H9 (cell line): ENCODE data around the gene NCKAP5. TPM values are rescaled to one million over a fixed set of nuclear protein-coding genes. Genes with fewer than 3 reads are reported as not detected.

Experiments
- DNase-seq: peaks from one replicate; pipeline ENCODE4 v3.0.0-alpha.2; 2017
- H2AFZ ChIP-seq: one replicate; pipeline ENCODE4 v1.6.1; 2013; ENCODE audit warnings: mild to moderate bottlenecking, low read length, control low read depth, moderate library complexity
- H2AK5ac ChIP-seq: 2 replicates; pipeline ENCODE4 v1.6.1; 2013; ENCODE audit warnings: low read length, control low read depth, mixed read lengths; ENCODE audit not compliant: insufficient read length
- H2BK120ac ChIP-seq: one replicate; pipeline ENCODE4 v1.6.1; 2013; ENCODE audit warnings: low read depth, mild to moderate bottlenecking, low read length, control low read depth, inconsistent platforms; ENCODE audit not compliant: poor library complexity, severe bottlenecking
- H2BK12ac ChIP-seq: 2 replicates; pipeline ENCODE4 v1.6.1; 2013; ENCODE audit warnings: low read length, control low read depth, mixed read lengths, low read depth; ENCODE audit not compliant: insufficient read length
- H2BK15ac ChIP-seq: 2 replicates; pipeline ENCODE4 v1.6.1; 2013; ENCODE audit warnings: low read depth, low read length, control low read depth
- H2BK20ac ChIP-seq: one replicate; pipeline ENCODE4 v1.6.1; 2013; ENCODE audit warnings: low read depth, mild to moderate bottlenecking, low read length, control low read depth, inconsistent platforms; ENCODE audit not compliant: poor library complexity, severe bottlenecking
- H2BK5ac ChIP-seq: 2 replicates; pipeline ENCODE4 v1.6.1; 2013; ENCODE audit warnings: low read length, control low read depth, mixed read lengths; ENCODE audit not compliant: insufficient read length
- H3K14ac ChIP-seq: 2 replicates; pipeline ENCODE4 v1.6.1; 2013; ENCODE audit warnings: low read length, control low read depth; ENCODE audit not compliant: insufficient read depth
- H3K18ac ChIP-seq: 2 replicates; pipeline ENCODE4 v1.6.1; 2013; ENCODE audit warnings: low read depth, mild to moderate bottlenecking, mixed read lengths, low read length, control low read depth; ENCODE audit not compliant: insufficient read length
- H3K23ac ChIP-seq: 2 replicates; pipeline ENCODE4 v1.6.1; 2013; ENCODE audit warnings: low read length, control low read depth, mixed read lengths, low read depth; ENCODE audit not compliant: insufficient read length
- H3K23me2 ChIP-seq: 2 replicates; pipeline ENCODE4 v1.6.1; 2013; ENCODE audit warnings: low read depth, mild to moderate bottlenecking, mixed read lengths, low read length, control low read depth; ENCODE audit not compliant: insufficient read length, poor library complexity, severe bottlenecking
- H3K27ac ChIP-seq: 2 replicates; pipeline ENCODE4 v1.5.1; 2013; ENCODE audit warnings: low read length, control low read depth, mixed read lengths, low read depth; ENCODE audit not compliant: insufficient read length
- H3K27me3 ChIP-seq: 2 replicates; pipeline ENCODE4 v1.6.1; 2013; ENCODE audit warnings: low read length, control low read depth, inconsistent platforms; ENCODE audit not compliant: insufficient read depth
- H3K4ac ChIP-seq: 2 replicates; pipeline ENCODE4 v1.6.1; 2013; ENCODE audit warnings: low read depth, mild to moderate bottlenecking, control low read depth, inconsistent platforms, low read length, moderate library complexity
- H3K4me1 ChIP-seq: 2 replicates; pipeline ENCODE4 v1.6.1; 2013; ENCODE audit warnings: low read length, control low read depth, inconsistent platforms; ENCODE audit not compliant: insufficient read depth
- H3K4me2 ChIP-seq: 2 replicates; pipeline ENCODE4 v1.6.1; 2013; ENCODE audit warnings: low read length, control low read depth, mixed read lengths; ENCODE audit not compliant: insufficient read length, insufficient read depth
- H3K56ac ChIP-seq: 2 replicates; pipeline ENCODE4 v1.6.1; 2013; ENCODE audit warnings: low read depth, mild to moderate bottlenecking, mixed read lengths, low read length, control low read depth; ENCODE audit not compliant: insufficient read length
- H3K79me1 ChIP-seq: 2 replicates; pipeline ENCODE4 v1.6.1; 2013; ENCODE audit warnings: low read depth, mild to moderate bottlenecking, moderate library complexity, low read length, control low read depth, inconsistent platforms; ENCODE audit not compliant: insufficient read depth, poor library complexity, severe bottlenecking
- H3K79me2 ChIP-seq: 2 replicates; pipeline ENCODE4 v1.6.1; 2013; ENCODE audit warnings: low read length, control low read depth, inconsistent platforms; ENCODE audit not compliant: insufficient read depth
- H3K9ac ChIP-seq: 2 replicates; pipeline ENCODE4 v1.6.1; 2013; ENCODE audit warnings: low read length, control low read depth, mixed read lengths; ENCODE audit not compliant: insufficient read length; ENCODE audit errors: extremely low read depth
- H3K9me3 ChIP-seq: one replicate; pipeline ENCODE4 v1.6.1; 2013; ENCODE audit warnings: low read depth, low read length, inconsistent platforms; ENCODE audit not compliant: control insufficient read depth
- H3T11ph ChIP-seq: one replicate; pipeline ENCODE4 v1.6.1; 2013; ENCODE audit warnings: mild to moderate bottlenecking, low read length, control low read depth, inconsistent platforms
- H4K20me1 ChIP-seq: one replicate; pipeline ENCODE4 v1.6.1; 2013; ENCODE audit not compliant: control insufficient read depth, insufficient read length, insufficient read depth
- H4K5ac ChIP-seq: 2 replicates; pipeline ENCODE4 v1.6.1; 2013; ENCODE audit warnings: low read depth, mild to moderate bottlenecking, mixed read lengths, low read length, control low read depth; ENCODE audit not compliant: insufficient read length
- H4K8ac ChIP-seq: replicated peaks from 2 replicates; pipeline ENCODE4 v1.6.1; 2013; ENCODE audit warnings: low read length, control low read depth, mixed read lengths, low read depth; ENCODE audit not compliant: insufficient read length
- H4K91ac ChIP-seq: 2 replicates; pipeline ENCODE4 v1.6.1; 2013; ENCODE audit warnings: low read depth, mild to moderate bottlenecking, moderate library complexity, mixed read lengths, low read length, control low read depth; ENCODE audit not compliant: insufficient read length
- H3K27ac Mint-ChIP-seq, 3 experiments: 2 replicates in 2 of 3; 3 replicates in 1 of 3; pipeline ENCODE4 v1.8.0; 2020 to 2021; ENCODE audit warnings: mixed read lengths in 3 of 3, mild to moderate bottlenecking in 1 of 3, moderate library complexity in 1 of 3
- H3K27me3 Mint-ChIP-seq: 2 replicates; pipeline ENCODE4 v1.8.0; 2021; ENCODE audit warnings: low read depth, mild to moderate bottlenecking, moderate library complexity, mixed read lengths
- H3K36me3 Mint-ChIP-seq, 3 experiments: 2 replicates in 2 of 3; 3 replicates in 1 of 3; pipeline ENCODE4 v1.8.0; 2020 to 2021; ENCODE audit warnings: low read depth in 3 of 3, mixed read lengths in 3 of 3; ENCODE audit not compliant: insufficient read depth in 1 of 3
- H3K4me1 Mint-ChIP-seq, 2 experiments: 2 replicates each; pipeline ENCODE4 v1.8.0; 2020; ENCODE audit warnings: mixed read lengths in 2 of 2
- H3K4me3 Mint-ChIP-seq, 2 experiments: 2 replicates in 1 of 2; 3 replicates in 1 of 2; pipeline ENCODE4 v1.8.0; 2020 to 2021; ENCODE audit warnings: mild to moderate bottlenecking in 2 of 2, mixed read lengths in 2 of 2, moderate library complexity in 1 of 2
- H3K9me3 Mint-ChIP-seq, 2 experiments: 2 replicates in 1 of 2; 3 replicates in 1 of 2; pipeline ENCODE4 v1.8.0; 2020; ENCODE audit warnings: mild to moderate bottlenecking in 2 of 2, mixed read lengths in 2 of 2, moderate library complexity in 1 of 2
- CTCF ChIP-seq: fragments of 200-600 bp; sonication (generic); conservative IDR thresholded peaks from 3 replicates; pipeline ENCODE4 v1.8.0; 2021; ENCODE audit warnings: antibody characterized with exemption, mild to moderate bottlenecking
- WGBS: extraction: QIAGEN DNeasy Blood & Tissue Kit; methylation state at CpG from one replicate; pipeline ENCODE4 v1.1.7; 2013; ENCODE audit warnings: missing lambda C conversion rate, low lambda C conversion rate, mixed read lengths; ENCODE audit not compliant: insufficient read length; ENCODE audit errors: extremely low coverage; 5-methylcytosine and 5-hydroxymethylcytosine counted together
- total RNA-seq: library from RNA; stranded (reverse); gene quantifications from 2 replicates; pipeline ENCODE4 v1.2.1, GENCODE V29; 2021

NCKAP5 gene
- total RNA-seq, 1 experiment from 2014 or later = 0.26 TPM

GRCh38 chr2:133025004-133025403, 543.3 kb downstream of the NCKAP5 start:
- Histone ChIP-seq H3K4ac (no peak overlapping the region), H3T11ph (no peak overlapping the region), H3K27me3 (no peaks in the 10 kb centered on the region), H2BK15ac (no peak overlapping the region), H2BK120ac (no peak overlapping the region), H3K4me1 (no peaks in the 10 kb centered on the region; the same call in 1 of the 2 replicates), H3K9ac (no peak overlapping the region), H3K23me2 (no peaks in the 10 kb centered on the region), H2BK20ac (no peak overlapping the region), H2BK5ac (no peak overlapping the region), H3K79me1 (no peaks in the 10 kb centered on the region), H3K18ac (no peak overlapping the region), H3K4me2 (no peak overlapping the region), H2BK12ac (no peak overlapping the region), H4K91ac (no peak overlapping the region), H2AFZ (no peak overlapping the region), H3K27ac (no peak overlapping the region), H4K20me1 (no peaks in the 10 kb centered on the region), H4K8ac (no peak overlapping the region), H4K5ac (no peak overlapping the region), H3K14ac (no peak overlapping the region), H3K79me2 (no peaks in the 10 kb centered on the region), H3K23ac (no peak overlapping the region), H2AK5ac (no peak overlapping the region), H3K56ac (no peak overlapping the region), H3K9me3 (no peaks in the 10 kb centered on the region)
- no peaks in the 10 kb centered on the region for H3K27me3 Mint-ChIP-seq
- WGBS = no CpG with 5 or more reads among the region's 3 CpGs
- no peak overlapping the region for H3K4me3 Mint-ChIP-seq
- DNase-seq = no peak
- H3K27ac Mint-ChIP-seq = no peak overlapping the region
- H3K9me3 Mint-ChIP-seq = no peaks in the 10 kb centered on the region
- TF ChIP-seq CTCF = no peak
- peaks cover 21 to 22% of the 10 kb centered on the region in 2 experiments for H3K4me1 Mint-ChIP-seq
- no peaks in the 10 kb centered on the region for H3K36me3 Mint-ChIP-seq
